Skeletal muscle tissue (tissue), 4 donors: ENCODE data around the gene ELMOD1. TPM values are rescaled to one million over a fixed set of nuclear protein-coding genes. Genes with fewer than 3 reads are reported as not detected.

Experiments
- H3K27ac ChIP-seq: one replicate; pipeline ENCODE4 v1.7.0; 2013; ENCODE audit warnings: mild to moderate bottlenecking, low read depth, low read length, inconsistent platforms
- H3K27me3 ChIP-seq, 3 donors: one replicate each; pipeline ENCODE4 v1.7.0; 2013; ENCODE audit warnings: low read length in 3 of 3; ENCODE audit not compliant: control insufficient read depth in 3 of 3, insufficient read depth in 3 of 3
- H3K36me3 ChIP-seq, 3 donors: one replicate each; pipeline ENCODE4 v1.7.0; 2013; ENCODE audit warnings: low read length in 3 of 3; ENCODE audit not compliant: control insufficient read depth in 3 of 3, insufficient read depth in 3 of 3
- H3K4me1 ChIP-seq, 3 donors: one replicate each; pipeline ENCODE4 v1.7.0; 2013; ENCODE audit warnings: low read length in 3 of 3, mild to moderate bottlenecking in 3 of 3; ENCODE audit not compliant: control insufficient read depth in 3 of 3, insufficient read depth in 3 of 3
- H3K4me3 ChIP-seq, 3 donors: one replicate each; pipeline ENCODE4 v1.7.0; 2013; ENCODE audit warnings: low read length in 3 of 3
- H3K9ac ChIP-seq, 3 donors: one replicate each; pipeline ENCODE4 v1.7.0; 2013; ENCODE audit warnings: low read length in 3 of 3, mild to moderate bottlenecking in 3 of 3, moderate library complexity in 2 of 3, low read depth in 1 of 3
- H3K9me3 ChIP-seq, 3 donors: one replicate each; pipeline ENCODE4 v1.7.0; 2013; ENCODE audit warnings: low read length in 3 of 3; ENCODE audit not compliant: control insufficient read depth in 3 of 3
- total RNA-seq: library from RNA; depleted of rRNA; stranded (reverse); fragments of >200 nt; gene quantifications from one replicate; pipeline ENCODE4 v1.2.3, GENCODE V29; 2014
- donor health status: Osteomylitis.

Gene ELMOD1
- total RNA-seq, 1 donor from 2014 or later = 6.3 TPM

DNA sequence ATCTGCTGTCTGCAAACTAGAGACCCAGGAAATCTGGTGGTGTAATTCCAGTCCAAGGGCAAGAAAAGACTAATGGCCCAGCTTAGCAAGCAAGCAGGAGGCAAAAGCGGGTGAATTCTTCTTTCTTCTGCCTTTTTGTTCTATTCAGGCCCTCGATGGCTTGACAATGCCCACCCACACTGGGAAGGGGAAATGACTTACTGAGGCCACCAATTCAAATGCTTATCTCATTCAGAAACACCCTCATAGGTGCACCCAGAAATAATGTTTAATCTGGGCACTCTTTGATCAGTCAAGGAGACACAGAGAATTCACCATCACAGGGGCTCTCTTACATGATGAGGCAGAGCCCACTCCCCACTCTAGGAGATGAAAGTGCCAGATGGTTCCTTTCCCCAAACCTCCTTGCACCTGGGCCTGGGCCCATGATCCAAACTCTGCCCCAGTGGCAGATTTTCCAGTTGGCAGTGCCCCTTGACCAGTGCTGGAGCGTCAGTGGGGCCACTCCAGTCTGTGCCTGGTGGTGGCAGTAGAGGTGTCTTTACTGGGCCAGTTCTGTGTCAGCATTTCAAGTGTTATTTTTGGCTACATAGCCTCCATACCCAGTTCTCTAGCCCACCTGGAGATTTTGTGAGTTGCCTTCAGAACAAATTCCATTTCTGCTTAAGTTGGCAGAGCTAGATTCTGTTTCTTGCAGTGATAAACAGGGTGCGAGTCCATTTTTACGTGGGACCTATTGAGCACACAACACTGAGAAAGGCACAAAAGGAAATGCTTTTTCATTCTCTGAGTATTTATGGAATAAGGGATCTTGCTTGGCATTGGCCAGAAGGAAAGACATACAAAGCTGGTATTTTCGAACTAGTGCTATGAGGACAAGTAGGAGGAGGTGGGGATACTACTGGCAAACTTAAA, 7.5 kb downstream of the ELMOD1 start:
- Histone ChIP-seq H3K9ac (no peak overlapping the region), H3K27ac (no peak overlapping the region), H3K9me3 (no peaks in the 10 kb centered on the region), H3K36me3 (no peaks in the 10 kb centered on the region), H3K4me3 (no peak overlapping the region), H3K4me1 (peaks cover 0 to 3% (median 0%) of the 10 kb centered on the region in 3 donors), H3K27me3 (peaks cover 0 to 2% (median 0%) of the 10 kb centered on the region in 3 donors)

- Histone ChIP-seq H3K9me3 (no peaks in the 10 kb centered on the region), H3K36me3 (no peaks in the 10 kb centered on the region), H3K27me3 (no peaks in the 10 kb centered on the region)
Observed at GRCh38 chr11:107605061-107606006, 14.4 kb downstream of the ELMOD1 start.

DNA sequence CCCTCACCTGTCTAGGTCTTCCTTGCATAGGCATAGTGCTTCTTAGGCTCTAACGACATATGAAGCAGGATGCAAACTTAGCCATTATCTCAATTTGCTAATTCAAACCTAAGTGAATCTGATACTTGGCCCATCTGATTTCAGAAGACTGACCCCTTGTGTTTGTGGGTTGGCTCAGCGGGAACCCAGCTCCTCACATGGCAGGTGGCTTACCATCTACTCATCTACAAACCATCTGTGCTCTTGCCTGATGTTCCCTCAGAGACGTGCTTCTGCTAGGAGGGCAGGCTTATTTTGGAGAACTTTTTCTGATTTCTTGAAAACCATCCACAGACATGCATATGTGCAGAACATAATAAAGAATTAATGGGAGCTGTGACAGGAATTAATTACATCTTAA, 15.2 kb downstream of the ELMOD1 start:
- Histone ChIP-seq H3K4me3 (no peak overlapping the region), H3K9ac (no peak overlapping the region), H3K9me3 (no peaks in the 10 kb centered on the region), H3K27ac (no peak overlapping the region), H3K4me1 (no peaks in the 10 kb centered on the region), H3K27me3 (no peaks in the 10 kb centered on the region), H3K36me3 (no peaks in the 10 kb centered on the region)

More at GRCh38 chr11:107605061-107606006, 14.4 kb downstream of the ELMOD1 start:
- Histone ChIP-seq H3K4me1 (no peaks in the 10 kb centered on the region), H3K4me3 (no peak overlapping the region), H3K9ac (no peak overlapping the region), H3K27ac (no peak overlapping the region)

DNA sequence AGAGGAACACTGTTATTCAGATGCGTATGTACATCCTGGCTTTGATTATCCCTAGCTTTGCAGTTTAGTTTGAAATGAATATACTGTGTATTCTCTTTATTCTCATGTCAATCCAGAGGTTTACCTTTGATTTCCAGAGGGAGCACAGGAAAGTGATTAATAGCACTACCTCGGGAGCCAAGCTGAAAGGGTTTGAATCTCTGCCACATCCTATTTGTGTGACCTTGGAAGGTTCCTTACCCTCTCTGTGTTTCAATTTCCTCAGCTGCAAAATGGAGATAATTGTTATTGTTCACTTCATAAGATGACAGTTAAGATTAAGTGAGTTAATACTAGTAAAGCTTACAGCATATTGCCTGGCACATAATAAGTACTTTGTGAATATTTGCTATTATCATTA, 17.9 kb downstream of the ELMOD1 start:
- Histone ChIP-seq H3K4me3 (no peak overlapping the region), H3K9me3 (no peaks in the 10 kb centered on the region), H3K9ac (no peak overlapping the region), H3K36me3 (no peaks in the 10 kb centered on the region), H3K27ac (no peak overlapping the region), H3K27me3 (no peaks in the 10 kb centered on the region), H3K4me1 (no peaks in the 10 kb centered on the region)

GRCh38 chr11:107609400-107610218, 18.7 kb downstream of the ELMOD1 start:
- Histone ChIP-seq H3K4me1 (no peaks in the 10 kb centered on the region), H3K27ac (no peak overlapping the region), H3K9me3 (no peaks in the 10 kb centered on the region), H3K36me3 (no peaks in the 10 kb centered on the region), H3K4me3 (no peak overlapping the region), H3K27me3 (no peaks in the 10 kb centered on the region), H3K9ac (no peak overlapping the region)

- no peaks in the 10 kb centered on the region for H3K36me3 ChIP-seq
- H3K27me3 ChIP-seq = no peaks in the 10 kb centered on the region
- H3K9ac ChIP-seq = no peak overlapping the region
- no peaks in the 10 kb centered on the region for H3K9me3 ChIP-seq
- H3K27ac ChIP-seq = no peak overlapping the region
- no peaks in the 10 kb centered on the region for H3K4me1 ChIP-seq
- H3K4me3 ChIP-seq = no peak overlapping the region
Observed at GRCh38 chr11:107612445-107612844, 21.5 kb downstream of the ELMOD1 start.

GRCh38 chr11:107619926-107620325, 29.0 kb downstream of the ELMOD1 start:
- Histone ChIP-seq H3K4me1 (no peaks in the 10 kb centered on the region), H3K9me3 (no peaks in the 10 kb centered on the region), H3K27ac (no peak overlapping the region), H3K27me3 (peaks cover 0 to 1% (median 0%) of the 10 kb centered on the region in 3 donors), H3K9ac (no peak overlapping the region), H3K4me3 (no peak overlapping the region), H3K36me3 (no peaks in the 10 kb centered on the region)

DNA sequence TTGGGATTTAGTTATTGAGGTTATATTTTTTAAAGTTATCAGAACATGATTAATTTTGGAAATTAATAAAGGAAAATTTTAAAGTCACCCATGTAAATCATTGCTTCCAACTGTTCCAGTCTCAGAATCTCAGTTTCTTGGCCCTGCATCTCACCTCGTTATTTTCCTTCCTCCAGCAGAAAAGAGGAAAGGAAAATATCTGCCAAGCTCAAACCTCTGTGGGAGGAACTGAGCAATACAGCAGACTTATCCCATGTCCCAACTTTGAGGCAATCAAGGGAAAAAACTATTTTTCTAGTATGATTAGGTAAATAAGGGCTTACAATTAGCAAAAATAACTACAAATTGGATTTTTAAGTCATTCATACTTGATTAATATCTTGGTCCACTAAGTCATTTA, 30.1 kb downstream of the ELMOD1 start:
- Histone ChIP-seq H3K27me3 (peaks cover 0 to 3% (median 0%) of the 10 kb centered on the region in 3 donors), H3K36me3 (no peaks in the 10 kb centered on the region), H3K27ac (no peak overlapping the region), H3K9ac (no peak overlapping the region), H3K9me3 (no peaks in the 10 kb centered on the region), H3K4me1 (no peaks in the 10 kb centered on the region), H3K4me3 (no peak overlapping the region)

DNA sequence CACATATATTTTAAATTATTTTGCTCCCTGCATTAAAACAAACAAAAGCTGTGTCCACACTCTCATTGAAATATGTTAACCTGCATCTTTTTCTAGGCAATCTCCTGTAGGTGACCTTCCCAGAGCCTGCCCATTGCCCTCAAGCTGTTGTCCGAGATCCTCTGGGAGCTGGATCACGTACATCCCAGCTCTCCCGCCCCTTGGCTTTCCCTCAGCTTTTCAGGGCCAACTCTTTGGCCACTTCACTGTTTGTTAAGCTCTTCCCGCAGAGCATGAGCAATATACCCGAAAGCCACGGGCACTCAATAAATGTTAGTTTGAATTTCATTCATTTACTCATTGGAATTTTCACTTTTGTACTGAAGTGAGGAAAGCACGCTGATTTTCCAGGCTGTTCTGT, 32.2 kb downstream of the ELMOD1 start:
- Histone ChIP-seq H3K9ac (no peak overlapping the region), H3K27me3 (peaks cover 0 to 3% (median 0%) of the 10 kb centered on the region in 3 donors), H3K9me3 (no peaks in the 10 kb centered on the region), H3K27ac (no peak overlapping the region), H3K4me1 (no peaks in the 10 kb centered on the region), H3K36me3 (no peaks in the 10 kb centered on the region), H3K4me3 (no peak overlapping the region)
